Heart left ventricle (tissue), 16 donors: Measurements from ENCODE around the gene LRP1B. TPM values are rescaled to one million over a fixed set of nuclear protein-coding genes. Genes with fewer than 3 reads are reported as not detected.
A peak's percentile ranks its signal among the peaks of the same experiment; 100 is the strongest.

Experiments
- ATAC-seq, 4 donors: fragments of 200-7000 bp; cut with Tn5 transposase; one replicate each; pipeline ENCODE4 v1.9.1; 2020 to 2022; ENCODE audit warnings: moderate library complexity in 4 of 4, mild to moderate bottlenecking in 3 of 4, moderate number of reproducible peaks in 1 of 4
- DNase-seq, 5 donors: peaks; one replicate each; pipeline ENCODE4 v3.0.0-alpha.2; 2020
- H3K27ac ChIP-seq, 12 donors: fragments of 200-600 bp; sonication (generic) in 4 of 12; one replicate each; pipeline versions ENCODE4 v1.5.0 to v1.8.0; 2016 to 2022; ENCODE audit warnings: mild to moderate bottlenecking in 2 of 12
- H3K27me3 ChIP-seq, 9 donors: fragments of 200-600 bp; sonication (generic) in 2 of 9; one replicate each; pipeline versions ENCODE4 v1.5.1 to v1.8.0; 2016 to 2022; ENCODE audit warnings: mild to moderate bottlenecking in 3 of 9
- H3K36me3 ChIP-seq, 9 donors: fragments of 200-600 bp; sonication (generic) in 2 of 9; one replicate each; pipeline versions ENCODE4 v1.5.0 to v1.8.0; 2018 to 2022; ENCODE audit warnings: mild to moderate bottlenecking in 2 of 9
- H3K4me1 ChIP-seq, 12 donors: fragments of 200-600 bp; sonication (generic) in 4 of 12; one replicate each; pipeline versions ENCODE4 v1.5.0 to v1.8.0; 2016 to 2022; ENCODE audit warnings: mild to moderate bottlenecking in 3 of 12
- H3K4me3 ChIP-seq, 12 donors: fragments of 200-600 bp; sonication (generic) in 4 of 12; one replicate each; pipeline versions ENCODE4 v1.5.0 to v1.8.0; 2017 to 2022; ENCODE audit warnings: mild to moderate bottlenecking in 9 of 12, moderate library complexity in 4 of 12
- H3K9me3 ChIP-seq, 12 donors: fragments of 200-600 bp; sonication (generic) in 4 of 12; one replicate each; pipeline versions ENCODE4 v1.5.0 to v1.8.0; 2016 to 2022; ENCODE audit warnings: mild to moderate bottlenecking in 1 of 12
- POLR2A ChIP-seq, 2 donors: fragments of 450-650 bp; IDR thresholded peaks; one replicate each; pipeline ENCODE4 v1.6.1; 2017; ENCODE audit warnings: antibody characterized with exemption in 2 of 2, mild to moderate bottlenecking in 2 of 2, moderate library complexity in 2 of 2
- WGBS, 4 donors: extraction: QIAGEN DNeasy Blood & Tissue Kit in 2 of 4; methylation state at CpG; one replicate each; pipeline versions ENCODE4 v1.1.5 to v1.1.7; 2013 to 2018; 5-methylcytosine and 5-hydroxymethylcytosine counted together
- intact Hi-C, 10 donors: fragments of 100-400 bp; cut with DNase I; formaldehyde crosslinking; loops; one replicate each; pipeline versions ENCODE4 v1.11.1 to v1.14.2; 2022
- polyA plus RNA-seq, 2 donors: library from polyadenylated mRNA; stranded (reverse); fragments of 200-250 nt; gene quantifications; one replicate each; pipeline ENCODE4 v1.2.3, GENCODE V29; 2013
- total RNA-seq, 9 donors: library from RNA; depleted of rRNA in 2 of 9; stranded (reverse); fragments of >200 nt in 2 of 9; fragmentation: NEBNext Ultra II Directional in 3 of 9; extraction: Animal tissue kit (Norgen Biotek cat#: 25700) in 3 of 9; gene quantifications; one replicate each; pipeline versions ENCODE4 v1.1.0 to v1.2.4, GENCODE V29; 2016 to 2023
- TF ChIP-seq, protein P1 (sequence below), 12 donors: fragments of 200-600 bp; sonication (generic) in 4 of 12; IDR thresholded peaks; one replicate each; pipeline versions ENCODE4 v1.5.0 to v1.8.0; 2018 to 2022; ENCODE audit warnings: antibody characterized with exemption in 12 of 12, mild to moderate bottlenecking in 5 of 12
- donor health status: ischemic (EF 13 %, LVEDD 7.1; RV severe dilation, severe dysfunction).
- donor health status: healthy with polysubstance abuse.
- donor health status: DM: no; HTN: yes; CAD: no.
- donor health status: DM: no; HTN: no; CAD: no.
- donor health status: ischemic (EF 25% LVEDD 6.9; RV normal size, moderate dysfunction).
- donor health status: ischemic (EF 25% LVEDD 5.7; RV mildly dilated, moderate dysfunction).
- donor health status: healthy.
- donor health status: DM: yes; HTN: yes; CAD: no.
- donor health status: ischemic (EF 35%, LVEDD 5.7; RV mildly dilated, moderate dysfunction).
- donor health status: nonischemic (EF 11% LVEDD 7.7; RV severe dilation, severe dysfunction).
- donor health status: DM: yes; HTN: yes; CAD: no.
- donor health status: PGD.
- donor health status: ischemic (EF 29% LVEDD 5.4; RV normal size, mild dysfunction).
- donor health status: nonischemic (EF 23%, LVEDD 6.1; RV moderate dilation, normal function).

Gene LRP1B
- total and polyA plus RNA-seq, 11 donors = 0.01 to 0.19 (median 0.11) TPM; not detected in 2

DNA sequence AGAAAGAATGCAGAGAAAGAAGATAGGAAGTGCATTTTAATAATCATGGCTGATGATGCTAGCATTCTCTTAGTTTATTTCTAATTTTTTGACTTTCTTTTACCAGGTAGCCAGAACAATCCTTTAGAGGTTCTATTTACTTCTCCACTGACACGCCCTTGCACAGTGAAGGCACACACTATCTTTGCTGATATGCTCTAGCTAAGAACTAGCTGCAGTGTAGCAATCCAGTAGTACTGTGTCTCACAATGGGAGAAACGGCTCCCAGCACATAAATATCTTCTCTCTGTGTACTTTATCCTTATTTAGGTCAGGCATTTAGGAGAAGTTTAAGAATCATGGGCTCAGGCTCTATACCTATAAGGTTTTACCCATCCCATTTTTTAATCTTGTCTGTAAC, 1005.4 kb downstream of the LRP1B start:
- Histone ChIP-seq H3K36me3 (no peaks in the 10 kb centered on the region), H3K4me1 (no peaks in the 10 kb centered on the region), H3K27ac (no peak overlapping the region), H3K4me3 (no peak overlapping the region), H3K9me3 (peaks cover 0 to 5% (median 0%) of the 10 kb centered on the region in 12 donors), H3K27me3 (no peaks in the 10 kb centered on the region)
- ATAC-seq = peak in 1 of 4 donors; percentile 47
- intact Hi-C loops = no loop called here
- no peak for DNase-seq
- 13 to 31% (median 23%) methylated on average over 2 of the region's 2 CpGs for WGBS, 4 donors
- TF ChIP-seq, protein P1, sequence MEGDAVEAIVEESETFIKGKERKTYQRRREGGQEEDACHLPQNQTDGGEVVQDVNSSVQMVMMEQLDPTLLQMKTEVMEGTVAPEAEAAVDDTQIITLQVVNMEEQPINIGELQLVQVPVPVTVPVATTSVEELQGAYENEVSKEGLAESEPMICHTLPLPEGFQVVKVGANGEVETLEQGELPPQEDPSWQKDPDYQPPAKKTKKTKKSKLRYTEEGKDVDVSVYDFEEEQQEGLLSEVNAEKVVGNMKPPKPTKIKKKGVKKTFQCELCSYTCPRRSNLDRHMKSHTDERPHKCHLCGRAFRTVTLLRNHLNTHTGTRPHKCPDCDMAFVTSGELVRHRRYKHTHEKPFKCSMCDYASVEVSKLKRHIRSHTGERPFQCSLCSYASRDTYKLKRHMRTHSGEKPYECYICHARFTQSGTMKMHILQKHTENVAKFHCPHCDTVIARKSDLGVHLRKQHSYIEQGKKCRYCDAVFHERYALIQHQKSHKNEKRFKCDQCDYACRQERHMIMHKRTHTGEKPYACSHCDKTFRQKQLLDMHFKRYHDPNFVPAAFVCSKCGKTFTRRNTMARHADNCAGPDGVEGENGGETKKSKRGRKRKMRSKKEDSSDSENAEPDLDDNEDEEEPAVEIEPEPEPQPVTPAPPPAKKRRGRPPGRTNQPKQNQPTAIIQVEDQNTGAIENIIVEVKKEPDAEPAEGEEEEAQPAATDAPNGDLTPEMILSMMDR (IDR thresholded peaks at IDR 0.05) = no peak
- TF ChIP-seq POLR2A (IDR thresholded peaks at IDR 0.05) = no peak

DNA sequence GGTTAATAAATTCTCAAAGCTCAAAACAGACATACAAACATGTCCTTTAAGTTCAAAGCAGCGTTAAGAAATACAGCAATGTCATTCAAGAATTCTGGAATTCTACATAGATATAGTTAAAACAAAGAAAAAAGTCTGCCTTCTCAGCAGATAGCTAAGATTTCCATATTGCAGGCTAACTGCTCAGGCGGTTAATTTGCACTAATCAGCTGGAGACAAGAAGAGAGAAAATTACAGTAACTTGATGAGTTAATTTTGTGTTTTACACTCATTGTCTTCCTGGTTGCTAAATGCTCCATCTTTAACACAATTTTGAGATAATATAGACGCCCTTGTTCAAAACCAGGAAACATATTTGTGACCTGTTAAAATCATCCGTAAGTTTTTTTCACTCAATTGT, 1012.0 kb downstream of the LRP1B start:
- no peaks in the 10 kb centered on the region for H3K9me3 ChIP-seq
- H3K36me3 ChIP-seq = no peaks in the 10 kb centered on the region
- no peaks in the 10 kb centered on the region for H3K4me1 ChIP-seq
- no peak overlapping the region for H3K27ac ChIP-seq
- TF ChIP-seq, protein P1 (IDR thresholded peaks at IDR 0.05) = no peak
- no peak for TF ChIP-seq POLR2A (IDR thresholded peaks at IDR 0.05)
- no peak overlapping the region for H3K4me3 ChIP-seq
- intact Hi-C loops = no loop called here
- no peak for ATAC-seq
- 64 to 81% (median 72%) methylated on average over 4 of the region's 4 CpGs for WGBS, 4 donors
- no peaks in the 10 kb centered on the region for H3K27me3 ChIP-seq
- DNase-seq = no peak

DNA sequence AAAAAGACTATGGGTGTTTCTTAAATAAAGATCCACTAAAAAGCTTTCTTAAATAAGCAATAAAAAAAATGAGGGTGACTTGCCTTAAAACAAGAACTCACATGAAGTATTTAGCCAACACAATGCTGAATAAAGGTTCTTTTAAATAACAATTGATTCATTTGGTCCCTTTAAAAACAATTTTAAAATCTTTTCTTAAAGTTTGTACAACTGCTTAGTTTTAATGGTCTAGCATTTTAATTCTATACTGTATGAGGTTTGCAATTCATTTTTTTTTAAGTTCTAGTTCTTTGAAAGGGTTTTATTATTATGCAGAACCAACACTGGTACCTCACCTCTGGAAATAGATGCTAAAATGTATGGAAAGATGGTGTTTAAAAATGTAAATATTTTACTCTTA, 1017.5 kb downstream of the LRP1B start:
- no peaks in the 10 kb centered on the region for H3K36me3 ChIP-seq
- no peaks in the 10 kb centered on the region for H3K4me1 ChIP-seq
- no peak overlapping the region for H3K27ac ChIP-seq
- H3K9me3 ChIP-seq = no peaks in the 10 kb centered on the region
- TF ChIP-seq, protein P1 (IDR thresholded peaks at IDR 0.05) = no peak
- TF ChIP-seq POLR2A (IDR thresholded peaks at IDR 0.05) = no peak
- H3K4me3 ChIP-seq = no peak overlapping the region
- intact Hi-C loops = no loop called here
- no peak for ATAC-seq
- no peak for DNase-seq
- H3K27me3 ChIP-seq = no peaks in the 10 kb centered on the region

DNA sequence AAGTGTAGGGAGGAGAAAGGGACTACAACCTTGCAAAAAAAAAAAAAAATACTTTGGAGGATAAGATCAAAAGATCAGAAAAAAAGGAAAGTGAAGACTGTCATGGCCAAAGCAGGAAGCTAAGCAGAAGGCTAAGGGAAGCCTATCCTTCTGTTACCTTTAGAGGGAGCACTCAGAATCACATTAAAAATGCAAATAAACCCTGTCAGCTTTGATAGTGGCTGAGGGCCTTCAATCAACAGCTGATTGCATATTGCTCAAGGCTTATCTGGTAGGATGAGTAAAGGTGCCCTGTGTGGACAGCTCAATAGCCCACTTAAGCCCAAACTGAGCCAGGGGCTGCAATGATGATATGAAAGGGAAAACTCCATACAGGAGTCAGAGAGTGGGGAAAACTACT, 1021.2 kb downstream of the LRP1B start:
- Histone ChIP-seq H3K27ac (no peak overlapping the region), H3K36me3 (no peaks in the 10 kb centered on the region), H3K27me3 (no peaks in the 10 kb centered on the region), H3K9me3 (no peaks in the 10 kb centered on the region), H3K4me1 (no peaks in the 10 kb centered on the region), H3K4me3 (no peak overlapping the region)
- DNase-seq (no peak), ATAC-seq (no peak)
- TF ChIP-seq, protein P1 (IDR thresholded peaks at IDR 0.05) = peak in 7 of 12 donors; percentile 4 to 33 (median 10)
- no peak for TF ChIP-seq POLR2A (IDR thresholded peaks at IDR 0.05)
- intact Hi-C loops = no loop called here
